Endodermal cell (in vitro differentiated cells): ENCODE results near the gene PRKCA. TPM values are rescaled to one million over a fixed set of nuclear protein-coding genes. Genes with fewer than 3 reads are reported as not detected.

Source experiments
- DNase-seq: peaks from one replicate; pipeline ENCODE4 v3.0.0-alpha.2; 2017
- H3K27ac ChIP-seq: 2 replicates; pipeline ENCODE4 v1.5.1; 2013; ENCODE audit warnings: mild to moderate bottlenecking, low read depth, low read length, moderate library complexity
- H3K27me3 ChIP-seq: 2 replicates; pipeline ENCODE4 v1.6.1; 2013; ENCODE audit warnings: mild to moderate bottlenecking, low read length, moderate library complexity; ENCODE audit not compliant: insufficient read depth, control insufficient read depth, poor library complexity, severe bottlenecking
- H3K36me3 ChIP-seq: 2 replicates; pipeline ENCODE4 v1.7.0; 2013; ENCODE audit warnings: mild to moderate bottlenecking, low read length, moderate library complexity; ENCODE audit not compliant: control insufficient read depth, insufficient read depth
- H3K4me1 ChIP-seq: one replicate; pipeline ENCODE4 v1.7.0; 2013; ENCODE audit warnings: low read length; ENCODE audit not compliant: control insufficient read depth, insufficient read depth
- H3K4me3 ChIP-seq: 2 replicates; pipeline ENCODE4 v1.5.1; 2013; ENCODE audit warnings: mild to moderate bottlenecking, low read length, moderate library complexity
- H3K9ac ChIP-seq: 2 replicates; pipeline ENCODE4 v1.6.1; 2013; ENCODE audit warnings: mild to moderate bottlenecking, low read length, moderate library complexity; ENCODE audit not compliant: poor library complexity, severe bottlenecking; ENCODE audit errors: extremely low read depth
- H3K9me3 ChIP-seq: 2 replicates; pipeline ENCODE4 v1.6.1; 2013; ENCODE audit warnings: mild to moderate bottlenecking, low read length, moderate library complexity; ENCODE audit not compliant: control insufficient read depth
- H3K27ac Mint-ChIP-seq: 2 replicates; pipeline ENCODE4 v1.8.0; 2020; ENCODE audit warnings: mixed read lengths
- H3K27me3 Mint-ChIP-seq: 2 replicates; pipeline ENCODE4 v1.8.0; 2021; ENCODE audit warnings: mild to moderate bottlenecking, mixed read lengths; ENCODE audit not compliant: insufficient read depth
- H3K36me3 Mint-ChIP-seq: 2 replicates; pipeline ENCODE4 v1.8.0; 2020; ENCODE audit warnings: low read depth, mixed read lengths
- H3K4me1 Mint-ChIP-seq: 2 replicates; pipeline ENCODE4 v1.8.0; 2020; ENCODE audit warnings: mixed read lengths
- H3K4me3 Mint-ChIP-seq: 2 replicates; pipeline ENCODE4 v1.8.0; 2020; ENCODE audit warnings: mild to moderate bottlenecking, moderate library complexity, mixed read lengths
- H3K9me3 Mint-ChIP-seq: 2 replicates; pipeline ENCODE4 v1.8.0; 2020; ENCODE audit warnings: mild to moderate bottlenecking, mixed read lengths
- CTCF ChIP-seq: fragments of 200-600 bp; sonication (generic); conservative IDR thresholded peaks from 2 replicates; pipeline ENCODE4 v1.5.0; 2021; ENCODE audit warnings: antibody characterized with exemption, mild to moderate bottlenecking
- WGBS, 2 experiments: methylation state at CpG; one replicate each; pipeline versions ENCODE4 v1.1.5 to v1.1.7; 2013; ENCODE audit warnings: missing lambda C conversion rate in 2 of 2, mixed read lengths in 1 of 2; ENCODE audit not compliant: insufficient coverage in 1 of 2, insufficient read length in 1 of 2; 5-methylcytosine and 5-hydroxymethylcytosine counted together
- total RNA-seq, 2 donors: library from RNA; stranded (reverse); fragmentation: NEBNext Ultra II Directional in 1 of 2; extraction: Animal tissue kit (Norgen Biotek cat#: 25700) in 1 of 2; gene quantifications; 2 replicates in 1 of 2; 3 replicates in 1 of 2; pipeline ENCODE4 v1.2.1, GENCODE V29; 2021

PRKCA gene
- total RNA-seq, 2 donors from 2014 or later = 8.7 to 14.6 TPM

DNA sequence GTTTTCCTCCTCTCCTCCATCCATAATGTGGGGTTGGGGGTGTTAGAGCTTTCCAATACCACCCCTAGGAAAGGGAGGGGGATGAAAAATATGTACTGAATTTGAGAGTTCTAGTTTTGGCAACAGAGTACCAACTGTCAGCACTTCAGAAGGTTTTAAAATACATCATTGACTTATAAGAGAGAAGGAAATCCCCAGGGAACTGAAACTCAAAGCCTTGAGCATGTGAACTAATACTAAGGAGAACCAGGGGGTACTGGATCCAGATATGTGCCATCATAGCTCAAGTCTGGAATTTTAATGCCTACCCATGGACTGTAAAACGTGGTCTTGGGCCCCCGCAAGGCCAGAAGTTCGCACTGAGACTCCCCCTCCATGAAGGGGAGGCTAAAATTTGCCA is 548.3 kb downstream of the PRKCA start:
- DNase-seq = no peak
- H3K9ac ChIP-seq = no peak overlapping the region
- Mint-ChIP-seq H3K36me3 (no peaks in the 10 kb centered on the region), H3K4me1 (no peaks in the 10 kb centered on the region), H3K9me3 (peaks cover 32% of the 10 kb centered on the region), H3K27ac (no peak overlapping the region), H3K4me3 (no peak overlapping the region), H3K27me3 (no peaks in the 10 kb centered on the region)
- no peak overlapping the region for H3K27ac ChIP-seq
- peaks cover 9% of the 10 kb centered on the region for H3K9me3 ChIP-seq
- no peaks in the 10 kb centered on the region for H3K4me1 ChIP-seq
- H3K27me3 ChIP-seq = no peaks in the 10 kb centered on the region
- 71 to 83% methylated on average over 2 to 3 of the region's 3 CpGs for WGBS, 2 experiments
- no peak overlapping the region for H3K4me3 ChIP-seq
- H3K36me3 ChIP-seq = no peaks in the 10 kb centered on the region
- TF ChIP-seq CTCF = no peak

DNA sequence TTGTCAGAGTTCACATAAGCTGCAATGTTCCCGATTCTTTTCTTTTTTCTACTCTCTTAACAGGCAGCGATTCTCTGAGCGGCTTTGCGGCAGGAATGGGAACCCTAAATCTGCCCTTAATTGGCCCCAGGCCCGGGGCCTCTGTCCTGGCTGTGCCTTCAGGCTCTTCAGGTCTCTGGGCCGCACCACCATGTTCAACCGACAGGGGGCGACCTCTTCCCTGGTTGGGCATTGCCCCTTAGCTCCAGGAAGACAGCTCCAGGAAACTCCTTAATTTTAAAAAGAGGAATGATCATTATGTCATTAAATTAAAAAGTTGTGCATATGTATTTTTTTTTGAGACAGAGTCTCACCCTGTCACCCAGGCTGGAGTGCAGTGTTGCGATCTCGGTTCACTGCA is 552.8 kb downstream of the PRKCA start:
- peak; percentile 88 for DNase-seq
- Histone ChIP-seq H3K9me3 (peaks cover 9% of the 10 kb centered on the region), H3K4me3 (no peak overlapping the region), H3K9ac (no peak overlapping the region), H3K36me3 (no peaks in the 10 kb centered on the region), H3K27ac (no peak overlapping the region), H3K27me3 (no peaks in the 10 kb centered on the region), H3K4me1 (no peaks in the 10 kb centered on the region)
- H3K27me3 Mint-ChIP-seq = no peaks in the 10 kb centered on the region
- no peak overlapping the region for H3K27ac Mint-ChIP-seq
- WGBS, 2 experiments = 86 to 90% methylated on average over 10 of the region's 10 CpGs
- H3K9me3 Mint-ChIP-seq = peaks cover 13% of the 10 kb centered on the region
- peak; percentile 74 for TF ChIP-seq CTCF
- no peak overlapping the region for H3K4me3 Mint-ChIP-seq
- no peaks in the 10 kb centered on the region for H3K36me3 Mint-ChIP-seq
- H3K4me1 Mint-ChIP-seq = no peaks in the 10 kb centered on the region

- 91 to 95% methylated on average over 8 to 12 of the region's 12 CpGs for WGBS, 2 experiments
- H3K27me3 Mint-ChIP-seq = no peaks in the 10 kb centered on the region
- Histone ChIP-seq H3K4me1 (no peaks in the 10 kb centered on the region), H3K4me3 (no peak overlapping the region), H3K36me3 (no peaks in the 10 kb centered on the region), H3K9me3 (peaks cover 9% of the 10 kb centered on the region), H3K27me3 (no peaks in the 10 kb centered on the region), H3K9ac (no peak overlapping the region), H3K27ac (no peak overlapping the region)
- peaks cover 13% of the 10 kb centered on the region for H3K9me3 Mint-ChIP-seq
- H3K4me3 Mint-ChIP-seq = no peak overlapping the region
- no peaks in the 10 kb centered on the region for H3K36me3 Mint-ChIP-seq
- no peak for TF ChIP-seq CTCF
- H3K4me1 Mint-ChIP-seq = no peaks in the 10 kb centered on the region
- H3K27ac Mint-ChIP-seq = peak overlapping the region; percentile 13
- peak; percentile 64 for DNase-seq
These were observed 556.0 kb downstream of the PRKCA start for GRCh38 chr17:66858226-66859083.
